ENCODE measurements around the gene NCAPG.

GRCh38 chr4:17884063-17884462, 73.3 kb downstream of the NCAPG start:
- no peak for TF ChIP-seq CTCF (IDR thresholded peaks at IDR 0.05)
- no peak for TF ChIP-seq POLR2A (IDR thresholded peaks at IDR 0.05)

Measured in body of pancreas (tissue), 4 donors.